Endodermal cell (in vitro differentiated cells): ENCODE results near the gene SINHCAF. TPM values are rescaled to one million over a fixed set of nuclear protein-coding genes. Genes with fewer than 3 reads are reported as not detected.

Source experiments
- DNase-seq: peaks from one replicate; pipeline ENCODE4 v3.0.0-alpha.2; 2017
- H3K27ac ChIP-seq: 2 replicates; pipeline ENCODE4 v1.5.1; 2013; ENCODE audit warnings: mild to moderate bottlenecking, low read depth, low read length, moderate library complexity
- H3K27me3 ChIP-seq: 2 replicates; pipeline ENCODE4 v1.6.1; 2013; ENCODE audit warnings: mild to moderate bottlenecking, low read length, moderate library complexity; ENCODE audit not compliant: insufficient read depth, control insufficient read depth, poor library complexity, severe bottlenecking
- H3K36me3 ChIP-seq: 2 replicates; pipeline ENCODE4 v1.7.0; 2013; ENCODE audit warnings: mild to moderate bottlenecking, low read length, moderate library complexity; ENCODE audit not compliant: control insufficient read depth, insufficient read depth
- H3K4me1 ChIP-seq: one replicate; pipeline ENCODE4 v1.7.0; 2013; ENCODE audit warnings: low read length; ENCODE audit not compliant: control insufficient read depth, insufficient read depth
- H3K4me3 ChIP-seq: 2 replicates; pipeline ENCODE4 v1.5.1; 2013; ENCODE audit warnings: mild to moderate bottlenecking, low read length, moderate library complexity
- H3K9ac ChIP-seq: 2 replicates; pipeline ENCODE4 v1.6.1; 2013; ENCODE audit warnings: mild to moderate bottlenecking, low read length, moderate library complexity; ENCODE audit not compliant: poor library complexity, severe bottlenecking; ENCODE audit errors: extremely low read depth
- H3K9me3 ChIP-seq: 2 replicates; pipeline ENCODE4 v1.6.1; 2013; ENCODE audit warnings: mild to moderate bottlenecking, low read length, moderate library complexity; ENCODE audit not compliant: control insufficient read depth
- H3K27ac Mint-ChIP-seq: 2 replicates; pipeline ENCODE4 v1.8.0; 2020; ENCODE audit warnings: mixed read lengths
- H3K27me3 Mint-ChIP-seq: 2 replicates; pipeline ENCODE4 v1.8.0; 2021; ENCODE audit warnings: mild to moderate bottlenecking, mixed read lengths; ENCODE audit not compliant: insufficient read depth
- H3K36me3 Mint-ChIP-seq: 2 replicates; pipeline ENCODE4 v1.8.0; 2020; ENCODE audit warnings: low read depth, mixed read lengths
- H3K4me1 Mint-ChIP-seq: 2 replicates; pipeline ENCODE4 v1.8.0; 2020; ENCODE audit warnings: mixed read lengths
- H3K4me3 Mint-ChIP-seq: 2 replicates; pipeline ENCODE4 v1.8.0; 2020; ENCODE audit warnings: mild to moderate bottlenecking, moderate library complexity, mixed read lengths
- H3K9me3 Mint-ChIP-seq: 2 replicates; pipeline ENCODE4 v1.8.0; 2020; ENCODE audit warnings: mild to moderate bottlenecking, mixed read lengths
- WGBS, 2 experiments: methylation state at CpG; one replicate each; pipeline versions ENCODE4 v1.1.5 to v1.1.7; 2013; ENCODE audit warnings: missing lambda C conversion rate in 2 of 2, mixed read lengths in 1 of 2; ENCODE audit not compliant: insufficient coverage in 1 of 2, insufficient read length in 1 of 2; 5-methylcytosine and 5-hydroxymethylcytosine counted together
- total RNA-seq, 2 donors: library from RNA; stranded (reverse); fragmentation: NEBNext Ultra II Directional in 1 of 2; extraction: Animal tissue kit (Norgen Biotek cat#: 25700) in 1 of 2; gene quantifications; 2 replicates in 1 of 2; 3 replicates in 1 of 2; pipeline ENCODE4 v1.2.1, GENCODE V29; 2021
- TF ChIP-seq, protein P1 (sequence below): fragments of 200-600 bp; sonication (generic); conservative IDR thresholded peaks from 2 replicates; pipeline ENCODE4 v1.5.0; 2021; ENCODE audit warnings: antibody characterized with exemption, mild to moderate bottlenecking

The SINHCAF gene
- total RNA-seq, 2 donors from 2014 or later, result 323 to 779 TPM

GRCh38 chr12:31370531-31371255 is 44.7 kb upstream of the SINHCAF start:
- Histone ChIP-seq H3K27ac (peak overlapping the region; percentile 84), H3K36me3 (no peaks in the 10 kb centered on the region), H3K27me3 (no peaks in the 10 kb centered on the region), H3K9me3 (no peaks in the 10 kb centered on the region), H3K4me1 (peaks cover 13% of the 10 kb centered on the region), H3K9ac (peak overlapping the region; percentile 70), H3K4me3 (peak overlapping the region; percentile 70)
- no peaks in the 10 kb centered on the region for H3K9me3 Mint-ChIP-seq
- DNase-seq, result peak; percentile 95
- peak overlapping the region; percentile 98 for H3K27ac Mint-ChIP-seq
- TF ChIP-seq, protein P1, sequence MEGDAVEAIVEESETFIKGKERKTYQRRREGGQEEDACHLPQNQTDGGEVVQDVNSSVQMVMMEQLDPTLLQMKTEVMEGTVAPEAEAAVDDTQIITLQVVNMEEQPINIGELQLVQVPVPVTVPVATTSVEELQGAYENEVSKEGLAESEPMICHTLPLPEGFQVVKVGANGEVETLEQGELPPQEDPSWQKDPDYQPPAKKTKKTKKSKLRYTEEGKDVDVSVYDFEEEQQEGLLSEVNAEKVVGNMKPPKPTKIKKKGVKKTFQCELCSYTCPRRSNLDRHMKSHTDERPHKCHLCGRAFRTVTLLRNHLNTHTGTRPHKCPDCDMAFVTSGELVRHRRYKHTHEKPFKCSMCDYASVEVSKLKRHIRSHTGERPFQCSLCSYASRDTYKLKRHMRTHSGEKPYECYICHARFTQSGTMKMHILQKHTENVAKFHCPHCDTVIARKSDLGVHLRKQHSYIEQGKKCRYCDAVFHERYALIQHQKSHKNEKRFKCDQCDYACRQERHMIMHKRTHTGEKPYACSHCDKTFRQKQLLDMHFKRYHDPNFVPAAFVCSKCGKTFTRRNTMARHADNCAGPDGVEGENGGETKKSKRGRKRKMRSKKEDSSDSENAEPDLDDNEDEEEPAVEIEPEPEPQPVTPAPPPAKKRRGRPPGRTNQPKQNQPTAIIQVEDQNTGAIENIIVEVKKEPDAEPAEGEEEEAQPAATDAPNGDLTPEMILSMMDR, result no peak
- H3K4me3 Mint-ChIP-seq, result peak overlapping the region; percentile 59
- no peaks in the 10 kb centered on the region for H3K27me3 Mint-ChIP-seq
- 15% methylated on average over 5 to 10 of the region's 10 CpGs for WGBS, 2 experiments
- peaks cover 43% of the 10 kb centered on the region for H3K4me1 Mint-ChIP-seq
- peaks cover 4% of the 10 kb centered on the region for H3K36me3 Mint-ChIP-seq

DNA sequence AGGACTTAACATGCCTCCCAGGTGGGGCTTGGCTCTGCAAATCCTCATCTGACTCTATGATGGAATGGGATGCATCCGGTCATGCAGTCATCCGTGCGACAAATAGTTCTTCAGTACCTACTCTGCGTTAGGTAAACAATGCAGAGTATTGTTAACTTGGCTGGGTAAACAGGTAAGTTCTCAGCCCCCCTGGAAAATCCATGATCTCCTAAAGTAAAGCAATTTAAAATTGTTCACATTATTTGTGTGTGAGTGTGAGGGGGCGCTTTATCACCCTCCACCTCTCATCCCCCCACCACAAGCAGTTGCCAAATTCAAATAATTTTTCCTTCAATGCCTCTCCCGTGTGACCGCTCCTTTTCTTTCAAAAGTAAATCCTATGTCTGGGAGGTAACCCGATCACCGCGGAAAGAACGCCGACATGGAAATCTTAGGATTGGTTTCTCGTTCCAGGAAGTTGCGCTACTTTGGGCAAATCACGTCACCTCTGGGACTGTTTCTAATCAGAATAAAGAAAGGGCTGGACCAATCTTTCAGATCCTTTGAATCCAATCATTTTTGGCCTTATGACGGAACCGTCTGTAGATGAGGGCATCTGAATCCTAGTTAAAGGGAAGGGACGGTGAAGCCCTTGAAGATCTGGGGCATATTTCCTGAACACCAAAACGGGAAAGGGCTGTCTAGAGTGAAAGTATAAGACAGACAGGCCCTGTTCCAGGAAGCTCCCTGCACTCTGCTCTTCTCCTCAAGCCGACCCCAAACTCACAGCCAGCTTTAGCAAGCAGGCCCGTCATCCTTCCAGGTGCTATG is 44.0 kb upstream of the SINHCAF start:
- peak overlapping the region; percentile 70 for H3K4me3 ChIP-seq

DNA sequence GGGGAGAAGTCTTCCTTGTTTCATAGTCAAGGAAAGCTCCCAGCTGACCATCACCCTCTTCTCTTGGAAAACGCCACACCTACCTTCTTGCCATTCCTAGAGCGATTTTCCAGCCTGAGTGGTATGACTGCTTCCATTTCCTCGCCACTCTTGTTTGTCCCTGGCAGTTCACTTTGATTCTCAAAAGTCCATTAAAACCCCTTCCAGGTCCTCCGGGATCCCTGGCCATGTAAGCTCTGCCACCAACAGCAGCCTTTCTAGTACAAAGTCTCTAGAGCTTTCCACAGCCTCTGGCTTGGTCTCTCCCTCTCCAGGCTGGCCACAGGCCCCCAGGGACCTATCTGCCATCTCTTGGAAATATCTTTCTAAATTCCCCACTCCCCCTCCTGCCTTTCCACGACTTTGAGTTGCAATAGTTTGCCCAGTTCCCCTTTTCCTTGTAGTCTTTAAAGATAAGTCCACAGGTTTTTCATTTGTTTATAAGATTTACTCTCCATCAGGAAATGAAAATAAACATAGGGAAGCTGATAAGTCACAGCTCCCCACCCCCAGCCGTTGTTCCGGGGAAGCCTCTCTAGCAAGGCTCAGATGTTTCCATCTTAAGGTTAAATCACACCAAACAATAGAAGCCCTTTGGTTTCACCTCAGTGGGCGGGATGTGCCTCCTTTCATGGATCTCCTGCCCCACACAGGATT is 42.9 kb upstream of the SINHCAF start:
- H3K4me3 Mint-ChIP-seq, result peak overlapping the region; percentile 59
- DNase-seq, result peak; percentile 83
- Histone ChIP-seq H3K4me1 (peaks cover 13% of the 10 kb centered on the region), H3K4me3 (peak overlapping the region; percentile 70), H3K9me3 (no peaks in the 10 kb centered on the region), H3K36me3 (no peaks in the 10 kb centered on the region), H3K27me3 (no peaks in the 10 kb centered on the region), H3K9ac (peak overlapping the region; percentile 70), H3K27ac (peak overlapping the region; percentile 62)
- H3K36me3 Mint-ChIP-seq, result peaks cover 13% of the 10 kb centered on the region
- peaks cover 53% of the 10 kb centered on the region for H3K4me1 Mint-ChIP-seq
- H3K27ac Mint-ChIP-seq, result peak overlapping the region; percentile 98
- TF ChIP-seq, protein P1, result no peak
- peaks cover 2% of the 10 kb centered on the region for H3K9me3 Mint-ChIP-seq
- H3K27me3 Mint-ChIP-seq, result no peaks in the 10 kb centered on the region
- 24 to 53% methylated on average over 4 to 8 of the region's 8 CpGs for WGBS, 2 experiments

More for the DNA sequence above, 44.0 kb upstream of the SINHCAF start:
- no peaks in the 10 kb centered on the region for H3K27me3 Mint-ChIP-seq
- Histone ChIP-seq H3K9me3 (no peaks in the 10 kb centered on the region), H3K27ac (peak overlapping the region; percentile 84), H3K27me3 (no peaks in the 10 kb centered on the region), H3K4me1 (peaks cover 13% of the 10 kb centered on the region), H3K9ac (peak overlapping the region; percentile 70), H3K36me3 (no peaks in the 10 kb centered on the region)
- H3K4me3 Mint-ChIP-seq, result peak overlapping the region; percentile 59
- peaks cover 45% of the 10 kb centered on the region for H3K4me1 Mint-ChIP-seq
- peaks cover 2% of the 10 kb centered on the region for H3K9me3 Mint-ChIP-seq
- WGBS, 2 experiments, result 27 to 38% methylated on average over 18 to 20 of the region's 21 CpGs
- TF ChIP-seq, protein P1, result no peak
- DNase-seq, result peak; percentile 85
- H3K36me3 Mint-ChIP-seq, result peaks cover 7% of the 10 kb centered on the region
- H3K27ac Mint-ChIP-seq, result peak overlapping the region; percentile 98
